Rectal smooth muscle tissue (tissue), 1 donor: ENCODE measurements around the gene MYO18B.

Experiments used
- H3K27ac ChIP-seq: one replicate; pipeline ENCODE4 v1.7.0; 2013; ENCODE audit warnings: low read depth, low read length, inconsistent platforms
- H3K27me3 ChIP-seq: one replicate; pipeline ENCODE4 v1.7.0; 2013; ENCODE audit warnings: low read length; ENCODE audit not compliant: control insufficient read depth, insufficient read depth
- H3K36me3 ChIP-seq: one replicate; pipeline ENCODE4 v1.7.0; 2013; ENCODE audit warnings: low read length; ENCODE audit not compliant: control insufficient read depth, insufficient read depth
- H3K4me1 ChIP-seq: one replicate; pipeline ENCODE4 v1.7.0; 2013; ENCODE audit warnings: low read length; ENCODE audit not compliant: control insufficient read depth, insufficient read depth
- H3K4me3 ChIP-seq: one replicate; pipeline ENCODE4 v1.7.0; 2013; ENCODE audit warnings: low read length
- H3K9ac ChIP-seq: one replicate; pipeline ENCODE4 v1.7.0; 2013; ENCODE audit warnings: low read length

The MYO18B gene

GRCh38 chr22:25760294-25760693 lies 18.3 kb downstream of the MYO18B start:
- no peak overlapping the region for H3K9ac ChIP-seq
- no peaks in the 10 kb centered on the region for H3K4me1 ChIP-seq
- H3K4me3 ChIP-seq, result no peak overlapping the region
- no peaks in the 10 kb centered on the region for H3K36me3 ChIP-seq
- no peak overlapping the region for H3K27ac ChIP-seq
- H3K27me3 ChIP-seq, result no peaks in the 10 kb centered on the region

- no peak overlapping the region for H3K27ac ChIP-seq
Measured at GRCh38 chr22:25760848-25761595, 19.0 kb downstream of the MYO18B start.

GRCh38 chr22:25762147-25762546 lies 20.2 kb downstream of the MYO18B start:
- Histone ChIP-seq H3K4me1 (no peaks in the 10 kb centered on the region), H3K4me3 (no peak overlapping the region), H3K27ac (no peak overlapping the region), H3K36me3 (no peaks in the 10 kb centered on the region), H3K27me3 (no peaks in the 10 kb centered on the region), H3K9ac (no peak overlapping the region)

More at GRCh38 chr22:25760848-25761595, 19.0 kb downstream of the MYO18B start:
- no peak overlapping the region for H3K4me3 ChIP-seq
- no peaks in the 10 kb centered on the region for H3K4me1 ChIP-seq
- H3K36me3 ChIP-seq, result no peaks in the 10 kb centered on the region
- H3K27me3 ChIP-seq, result no peaks in the 10 kb centered on the region
- H3K9ac ChIP-seq, result no peak overlapping the region

GRCh38 chr22:25763239-25763777 lies 21.3 kb downstream of the MYO18B start:
- Histone ChIP-seq H3K36me3 (no peaks in the 10 kb centered on the region), H3K9ac (no peak overlapping the region), H3K27ac (no peak overlapping the region), H3K4me3 (no peak overlapping the region), H3K4me1 (no peaks in the 10 kb centered on the region), H3K27me3 (no peaks in the 10 kb centered on the region)

- no peak overlapping the region for H3K9ac ChIP-seq
- no peaks in the 10 kb centered on the region for H3K4me1 ChIP-seq
- H3K27me3 ChIP-seq, result no peaks in the 10 kb centered on the region
- H3K4me3 ChIP-seq, result no peak overlapping the region
- no peak overlapping the region for H3K27ac ChIP-seq
- H3K36me3 ChIP-seq, result no peaks in the 10 kb centered on the region
Measured at GRCh38 chr22:25764270-25765015, 22.5 kb downstream of the MYO18B start.

- H3K9ac ChIP-seq, result no peak overlapping the region
- no peak overlapping the region for H3K27ac ChIP-seq
- H3K4me1 ChIP-seq, result no peaks in the 10 kb centered on the region
- H3K36me3 ChIP-seq, result no peaks in the 10 kb centered on the region
- H3K27me3 ChIP-seq, result no peaks in the 10 kb centered on the region
- no peak overlapping the region for H3K4me3 ChIP-seq
Measured at GRCh38 chr22:25765016-25765367, 23.0 kb downstream of the MYO18B start.

- no peak overlapping the region for H3K9ac ChIP-seq
- H3K4me3 ChIP-seq, result no peak overlapping the region
- H3K27ac ChIP-seq, result no peak overlapping the region
- H3K27me3 ChIP-seq, result no peaks in the 10 kb centered on the region
- no peaks in the 10 kb centered on the region for H3K4me1 ChIP-seq
- no peaks in the 10 kb centered on the region for H3K36me3 ChIP-seq
Measured at GRCh38 chr22:25765801-25766200, 23.8 kb downstream of the MYO18B start.

- H3K4me3 ChIP-seq, result no peak overlapping the region
- H3K36me3 ChIP-seq, result no peaks in the 10 kb centered on the region
- no peaks in the 10 kb centered on the region for H3K27me3 ChIP-seq
Measured at GRCh38 chr22:25766418-25766817, 24.4 kb downstream of the MYO18B start.

GRCh38 chr22:25770333-25770732 lies 28.3 kb downstream of the MYO18B start:
- Histone ChIP-seq H3K36me3 (no peaks in the 10 kb centered on the region), H3K9ac (no peak overlapping the region), H3K27me3 (no peaks in the 10 kb centered on the region), H3K4me3 (no peak overlapping the region), H3K27ac (no peak overlapping the region), H3K4me1 (no peaks in the 10 kb centered on the region)

More at GRCh38 chr22:25766418-25766817, 24.4 kb downstream of the MYO18B start:
- H3K4me1 ChIP-seq, result no peaks in the 10 kb centered on the region
- no peak overlapping the region for H3K27ac ChIP-seq
- H3K9ac ChIP-seq, result no peak overlapping the region

GRCh38 chr22:25772288-25772687 lies 30.3 kb downstream of the MYO18B start:
- no peaks in the 10 kb centered on the region for H3K36me3 ChIP-seq

GRCh38 chr22:25774575-25775026 lies 32.6 kb downstream of the MYO18B start:
- no peaks in the 10 kb centered on the region for H3K36me3 ChIP-seq
- no peak overlapping the region for H3K9ac ChIP-seq

More at GRCh38 chr22:25772288-25772687, 30.3 kb downstream of the MYO18B start:
- Histone ChIP-seq H3K4me3 (no peak overlapping the region), H3K27ac (no peak overlapping the region), H3K9ac (no peak overlapping the region), H3K27me3 (no peaks in the 10 kb centered on the region), H3K4me1 (no peaks in the 10 kb centered on the region)

GRCh38 chr22:25775531-25775930 lies 33.5 kb downstream of the MYO18B start:
- Histone ChIP-seq H3K4me1 (no peaks in the 10 kb centered on the region), H3K9ac (no peak overlapping the region), H3K27me3 (no peaks in the 10 kb centered on the region), H3K27ac (no peak overlapping the region), H3K4me3 (no peak overlapping the region), H3K36me3 (no peaks in the 10 kb centered on the region)

More at GRCh38 chr22:25774575-25775026, 32.6 kb downstream of the MYO18B start:
- H3K4me3 ChIP-seq, result no peak overlapping the region
- H3K27ac ChIP-seq, result no peak overlapping the region
- no peaks in the 10 kb centered on the region for H3K27me3 ChIP-seq
- no peaks in the 10 kb centered on the region for H3K4me1 ChIP-seq
